CD14-positive monocyte (primary cell): ENCODE data around the gene IFNE. TPM values are rescaled to one million over a fixed set of nuclear protein-coding genes. Genes with fewer than 3 reads are reported as not detected.

ENCODE experiments used
- DNase-seq, 3 donors: peaks; one replicate each; pipeline ENCODE4 v3.0.0-alpha.2; 2011 to 2022
- H2AFZ ChIP-seq: 2 replicates; pipeline ENCODE4 v1.6.0; 2012; ENCODE audit warnings: mild to moderate bottlenecking, low read depth, low read length, inconsistent platforms; ENCODE audit not compliant: insufficient read depth, poor library complexity, severe bottlenecking
- H3K27ac ChIP-seq, 2 donors: 1 replicate in 1 of 2; 2 replicates in 1 of 2; pipeline ENCODE4 v1.5.1; 2012 to 2013; ENCODE audit warnings: low read length in 2 of 2, control low read depth in 1 of 2, inconsistent platforms in 1 of 2, low read depth in 1 of 2, mild to moderate bottlenecking in 1 of 2
- H3K27me3 ChIP-seq, 2 donors: one replicate each; pipeline versions ENCODE4 v1.6.0 to v1.6.1; 2011 to 2013; ENCODE audit warnings: low read length in 2 of 2; ENCODE audit not compliant: control insufficient read depth in 2 of 2, insufficient read depth in 2 of 2
- H3K36me3 ChIP-seq, 2 donors: replicated peaks in 1 of 2; 1 replicate in 1 of 2; 2 replicates in 1 of 2; pipeline versions ENCODE4 v1.5.1 to v1.6.1; 2012 to 2013; ENCODE audit warnings: low read length in 2 of 2, control low read depth in 1 of 2, inconsistent platforms in 1 of 2, mild to moderate bottlenecking in 1 of 2; ENCODE audit not compliant: insufficient read depth in 2 of 2, control insufficient read depth in 1 of 2
- H3K4me1 ChIP-seq, 2 donors: 1 replicate in 1 of 2; 2 replicates in 1 of 2; pipeline versions ENCODE4 v1.5.1 to v1.6.1; 2012 to 2013; ENCODE audit warnings: low read length in 2 of 2, control low read depth in 1 of 2, inconsistent platforms in 1 of 2, mild to moderate bottlenecking in 1 of 2, moderate library complexity in 1 of 2; ENCODE audit not compliant: insufficient read depth in 2 of 2, control insufficient read depth in 1 of 2
- H3K4me2 ChIP-seq: replicated peaks from 2 replicates; pipeline ENCODE3; 2012; ENCODE audit warnings: low read length, moderate library complexity, mild to moderate bottlenecking; ENCODE audit not compliant: poor library complexity, severe bottlenecking; ENCODE audit errors: extremely low read depth
- H3K4me3 ChIP-seq, 3 experiments: fragments of 200-600 bp in 1 of 3; sonication (generic) in 1 of 3; replicated peaks in 1 of 3; 1 replicate in 2 of 3; 2 replicates in 1 of 3; pipeline ENCODE4 v1.5.1; 2011 to 2013; ENCODE audit warnings: low read length in 3 of 3, mild to moderate bottlenecking in 3 of 3, control low read depth in 2 of 3, low read depth in 2 of 3, inconsistent platforms in 1 of 3, moderate library complexity in 1 of 3
- H3K79me2 ChIP-seq: 2 replicates; pipeline ENCODE4 v1.6.0; 2012; ENCODE audit warnings: mild to moderate bottlenecking, control low read depth, inconsistent platforms, low read length, moderate library complexity; ENCODE audit not compliant: insufficient read depth
- H3K9ac ChIP-seq: 2 replicates; pipeline ENCODE4 v1.6.0; 2017; ENCODE audit warnings: low read length, mild to moderate bottlenecking; ENCODE audit not compliant: insufficient read depth, poor library complexity, severe bottlenecking
- H3K9me3 ChIP-seq, 2 donors: replicated peaks in 1 of 2; 1 replicate in 1 of 2; 2 replicates in 1 of 2; pipeline versions ENCODE4 v1.5.1 to v1.6.1; 2012 to 2013; ENCODE audit warnings: low read length in 2 of 2, control low read depth in 1 of 2; ENCODE audit not compliant: control insufficient read depth in 1 of 2, insufficient read depth in 1 of 2
- H4K20me1 ChIP-seq: 2 replicates; pipeline ENCODE4 v1.6.0; 2012; ENCODE audit warnings: mild to moderate bottlenecking, low read length, control low read depth, moderate library complexity; ENCODE audit not compliant: insufficient read depth
- H3K27ac Mint-ChIP-seq, 7 donors: one replicate each; pipeline ENCODE4 v1.8.0; 2020; ENCODE audit warnings: mild to moderate bottlenecking in 7 of 7, mixed read lengths in 7 of 7, moderate library complexity in 6 of 7, inconsistent platforms in 2 of 7
- H3K27me3 Mint-ChIP-seq, 3 donors: one replicate each; pipeline ENCODE4 v1.8.0; 2021 to 2022; ENCODE audit warnings: low read depth in 3 of 3, mild to moderate bottlenecking in 3 of 3, mixed read lengths in 3 of 3, moderate library complexity in 3 of 3, inconsistent platforms in 1 of 3
- H3K36me3 Mint-ChIP-seq, 2 donors: one replicate each; pipeline ENCODE4 v1.8.0; 2020; ENCODE audit warnings: mixed read lengths in 2 of 2, inconsistent platforms in 1 of 2, mild to moderate bottlenecking in 1 of 2
- H3K4me1 Mint-ChIP-seq: one replicate; pipeline ENCODE4 v1.8.0; 2020; ENCODE audit warnings: mild to moderate bottlenecking, mixed read lengths
- H3K4me3 Mint-ChIP-seq, 2 donors: one replicate each; pipeline ENCODE4 v1.8.0; 2020; ENCODE audit warnings: mild to moderate bottlenecking in 2 of 2, mixed read lengths in 2 of 2, moderate library complexity in 1 of 2
- H3K9me3 Mint-ChIP-seq, 7 donors: one replicate each; pipeline ENCODE4 v1.8.0; 2020 to 2022; ENCODE audit warnings: mixed read lengths in 7 of 7, mild to moderate bottlenecking in 6 of 7, moderate library complexity in 6 of 7, inconsistent platforms in 2 of 7
- CTCF ChIP-seq: fragments of 200-600 bp; IDR thresholded peaks from one replicate; pipeline ENCODE4 v1.8.0; 2022; ENCODE audit warnings: antibody characterized with exemption, mild to moderate bottlenecking
- WGBS: methylation state at CpG from one replicate; pipeline ENCODE4 v1.1.5; 2013; ENCODE audit warnings: missing lambda C conversion rate; ENCODE audit not compliant: insufficient coverage; 5-methylcytosine and 5-hydroxymethylcytosine counted together
- intact Hi-C, 2 donors: fragments of 100-400 bp; cut with micrococcal nuclease; formaldehyde crosslinking; loops; one replicate each; pipeline versions ENCODE4 v1.15.0 to v1.15.1; 2023
- polyA plus RNA-seq, 3 donors: library from polyadenylated mRNA; depleted of rRNA in 1 of 3; unstranded in 2 of 3; stranded (reverse) in 1 of 3; fragments of 300-500 nt in 2 of 3; fragments of >200 nt in 1 of 3; fragmentation: Illumina TruSeq in 2 of 3; gene quantifications; 1 replicate in 2 of 3; 2 replicates in 1 of 3; pipeline ENCODE4 v1.2.3, GENCODE V29; 2012 to 2021

IFNE gene
- polyA plus RNA-seq, 3 donors = not detected

DNA sequence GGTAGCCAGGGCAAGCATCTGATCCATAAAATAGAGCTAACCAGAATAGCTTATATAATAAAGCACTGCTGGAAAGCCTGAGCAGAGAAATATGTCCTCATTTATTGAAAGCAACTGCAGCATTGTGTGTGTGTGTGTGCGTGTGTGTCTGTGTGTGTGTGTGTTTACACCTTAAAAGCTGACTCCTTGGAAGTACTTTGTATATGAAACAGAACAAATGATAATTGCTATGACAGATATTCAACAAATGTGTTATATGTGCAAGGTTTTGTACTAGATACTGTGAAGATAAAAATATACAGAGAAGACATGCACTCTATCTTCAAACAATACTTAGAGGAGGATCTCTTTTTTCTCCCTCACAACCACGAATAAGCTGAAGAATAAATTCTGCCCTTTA lies 22.0 kb upstream of the IFNE start:
- H3K4me1 Mint-ChIP-seq = peaks cover 4% of the 10 kb centered on the region
- WGBS = no CpG with 5 or more reads among the region's 2 CpGs
- TF ChIP-seq CTCF = no peak
- H3K36me3 ChIP-seq = no peaks in the 10 kb centered on the region
- intact Hi-C loops = no loop called here
- no peaks in the 10 kb centered on the region for H3K9me3 ChIP-seq
- no peak overlapping the region for H3K4me2 ChIP-seq
- no peaks in the 10 kb centered on the region for H4K20me1 ChIP-seq
- no peak overlapping the region for H3K27ac ChIP-seq
- no peak overlapping the region for H3K9ac ChIP-seq
- H2AFZ ChIP-seq = no peak overlapping the region
- H3K27me3 Mint-ChIP-seq = peaks cover 1 to 6% (median 5%) of the 10 kb centered on the region in 3 donors
- H3K9me3 Mint-ChIP-seq = no peaks in the 10 kb centered on the region
- no peak overlapping the region for H3K4me3 ChIP-seq
- H3K4me1 ChIP-seq = no peaks in the 10 kb centered on the region
- no peaks in the 10 kb centered on the region for H3K36me3 Mint-ChIP-seq
- H3K4me3 Mint-ChIP-seq = no peak overlapping the region
- DNase-seq = no peak
- H3K27me3 ChIP-seq = peaks cover 6 to 7% of the 10 kb centered on the region in 2 donors
- no peaks in the 10 kb centered on the region for H3K79me2 ChIP-seq
- H3K27ac Mint-ChIP-seq = no peak overlapping the region

DNA sequence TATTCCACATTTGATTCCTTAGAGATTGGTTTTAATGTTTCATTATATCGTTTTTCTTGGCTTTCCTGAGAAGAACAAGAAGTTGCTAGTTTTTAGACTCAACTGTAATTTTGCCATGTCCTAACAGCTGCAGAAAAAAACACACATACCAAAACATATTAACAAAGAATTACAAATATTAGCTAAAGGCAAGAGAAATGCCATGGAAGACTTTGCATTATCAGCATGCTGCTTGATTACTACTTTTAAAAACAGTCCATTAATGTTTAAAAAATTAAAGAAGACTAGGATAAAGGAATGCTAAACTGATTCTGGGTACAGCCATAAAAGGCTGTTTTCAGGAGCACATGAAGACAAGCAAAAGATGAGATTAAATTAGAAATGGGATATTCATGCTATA lies 20.5 kb upstream of the IFNE start:
- H3K79me2 ChIP-seq = no peaks in the 10 kb centered on the region
- no peaks in the 10 kb centered on the region for H3K9me3 ChIP-seq
- intact Hi-C loops = no loop called here
- Mint-ChIP-seq H3K4me1 (peaks cover 4% of the 10 kb centered on the region), H3K27me3 (peaks cover 1 to 6% (median 2%) of the 10 kb centered on the region in 3 donors), H3K36me3 (no peaks in the 10 kb centered on the region), H3K4me3 (peak overlapping the region in 1 of 2 donors; percentile 5), H3K27ac (no peak overlapping the region), H3K9me3 (no peaks in the 10 kb centered on the region)
- no peak overlapping the region for H3K4me2 ChIP-seq
- TF ChIP-seq CTCF = no peak
- H2AFZ ChIP-seq = no peak overlapping the region
- H3K4me3 ChIP-seq = no peak overlapping the region
- H3K36me3 ChIP-seq = no peaks in the 10 kb centered on the region
- no peak overlapping the region for H3K9ac ChIP-seq
- no CpG with 5 or more reads among the region's 1 CpG for WGBS
- H3K27me3 ChIP-seq = peaks cover 6 to 7% of the 10 kb centered on the region in 2 donors
- H3K27ac ChIP-seq = no peak overlapping the region
- H4K20me1 ChIP-seq = no peaks in the 10 kb centered on the region
- no peaks in the 10 kb centered on the region for H3K4me1 ChIP-seq
- no peak for DNase-seq
